GM23248 (cell line): ENCODE results near the gene OR9Q2.

ENCODE experiments used
- EZH2 ChIP-seq: fragments of 200-600 bp; sonication (generic); IDR thresholded peaks from 2 replicates; pipeline ENCODE4 v1.6.1; 2018; ENCODE audit warnings: antibody characterized with exemption, mild to moderate bottlenecking; ENCODE audit not compliant: insufficient read depth, poor library complexity, severe bottlenecking
- EZH2phosphoT487 ChIP-seq: fragments of 200-600 bp; sonication (generic); IDR thresholded peaks from 2 replicates; pipeline ENCODE4 v1.6.1; 2018; ENCODE audit warnings: antibody characterized with exemption, moderate library complexity, mild to moderate bottlenecking, low read depth; ENCODE audit not compliant: insufficient read depth

- TF ChIP-seq EZH2 (no peak), EZH2phosphoT487 (no peak)
Measured at GRCh38 chr11:58192229-58192628, 3.4 kb downstream of the OR9Q2 start.
